Peyer's patch (tissue), 4 donors: ENCODE measurements around the gene IMMP2L. TPM values are rescaled to one million over a fixed set of nuclear protein-coding genes. Genes with fewer than 3 reads are reported as not detected.

Experiments used
- DNase-seq, 3 donors: peaks; one replicate each; pipeline ENCODE4 v3.0.0-alpha.2; 2017 to 2019
- H3K27ac ChIP-seq, 4 donors: fragments of 200-600 bp; sonication (generic); one replicate each; pipeline ENCODE4 v1.5.1; 2016 to 2019
- H3K27me3 ChIP-seq, 2 donors: fragments of 200-600 bp; sonication (generic); one replicate each; pipeline ENCODE4 v1.5.1; 2019
- H3K36me3 ChIP-seq, 3 donors: fragments of 200-600 bp; sonication (generic); one replicate each; pipeline ENCODE4 v1.5.1; 2016 to 2019
- H3K4me1 ChIP-seq, 4 donors: fragments of 200-600 bp; sonication (generic); one replicate each; pipeline ENCODE4 v1.5.1; 2016 to 2019
- H3K4me3 ChIP-seq, 4 donors: fragments of 200-600 bp; sonication (generic); 1 replicate in 3 of 4; 2 replicates in 1 of 4; pipeline ENCODE4 v1.5.1; 2016 to 2019; ENCODE audit warnings: mild to moderate bottlenecking in 1 of 4
- H3K9me3 ChIP-seq, 4 donors: fragments of 200-600 bp; sonication (generic); one replicate each; pipeline ENCODE4 v1.5.1; 2016 to 2019; ENCODE audit warnings: mild to moderate bottlenecking in 1 of 4
- CTCF ChIP-seq, 6 experiments: fragments of 450-650 bp in 4 of 6; fragments of 200-600 bp in 2 of 6; sonication (generic) in 1 of 6; IDR thresholded peaks; one replicate each; pipeline ENCODE4 v1.5.1; 2017 to 2019; ENCODE audit warnings: antibody characterized with exemption in 6 of 6, mild to moderate bottlenecking in 3 of 6, moderate library complexity in 1 of 6
- POLR2A ChIP-seq, 2 donors: fragments of 450-650 bp; IDR thresholded peaks; one replicate each; pipeline ENCODE4 v1.5.1; 2017; ENCODE audit warnings: antibody characterized with exemption in 2 of 2, mild to moderate bottlenecking in 2 of 2, moderate library complexity in 2 of 2
- total RNA-seq, 4 donors: library from RNA; depleted of rRNA; stranded (reverse); fragments of >200 nt; gene quantifications; one replicate each; pipeline ENCODE4 v1.1.0, GENCODE V29; 2016

IMMP2L gene
- total RNA-seq, 4 donors from 2014 or later: 5.1 to 16.5 (median 10.9) TPM

- H3K27me3 ChIP-seq: no peaks in the 10 kb centered on the region
Measured at GRCh38 chr7:110856704-110857103, 705.6 kb downstream of the IMMP2L start.

GRCh38 chr7:110854651-110855050 is 707.6 kb downstream of the IMMP2L start:
- Histone ChIP-seq H3K27me3 (no peaks in the 10 kb centered on the region), H3K9me3 (no peaks in the 10 kb centered on the region), H3K36me3 (no peaks in the 10 kb centered on the region), H3K27ac (no peak overlapping the region), H3K4me1 (no peaks in the 10 kb centered on the region), H3K4me3 (no peak overlapping the region)
- no peak for DNase-seq
- no peak for TF ChIP-seq CTCF (IDR thresholded peaks at IDR 0.05)
- no peak for TF ChIP-seq POLR2A (IDR thresholded peaks at IDR 0.05)

More at GRCh38 chr7:110856704-110857103, 705.6 kb downstream of the IMMP2L start:
- no peak for TF ChIP-seq POLR2A (IDR thresholded peaks at IDR 0.05)
- no peak for TF ChIP-seq CTCF (IDR thresholded peaks at IDR 0.05)
- no peak overlapping the region for H3K27ac ChIP-seq
- H3K4me3 ChIP-seq: no peak overlapping the region
- DNase-seq: no peak
- no peaks in the 10 kb centered on the region for H3K4me1 ChIP-seq
- no peaks in the 10 kb centered on the region for H3K9me3 ChIP-seq
- no peaks in the 10 kb centered on the region for H3K36me3 ChIP-seq

- no peaks in the 10 kb centered on the region for H3K36me3 ChIP-seq
- H3K27me3 ChIP-seq: no peaks in the 10 kb centered on the region
- TF ChIP-seq CTCF (IDR thresholded peaks at IDR 0.05): no peak
- no peak for TF ChIP-seq POLR2A (IDR thresholded peaks at IDR 0.05)
- H3K4me3 ChIP-seq: no peak overlapping the region
- H3K27ac ChIP-seq: no peak overlapping the region
- H3K9me3 ChIP-seq: no peaks in the 10 kb centered on the region
- no peaks in the 10 kb centered on the region for H3K4me1 ChIP-seq
- DNase-seq: no peak
Measured at GRCh38 chr7:110854166-110854565, 708.1 kb downstream of the IMMP2L start.

- no peak overlapping the region for H3K4me3 ChIP-seq
- H3K27ac ChIP-seq: no peak overlapping the region
- no peaks in the 10 kb centered on the region for H3K36me3 ChIP-seq
Measured at GRCh38 chr7:110853263-110853662, 709.0 kb downstream of the IMMP2L start.

GRCh38 chr7:110852156-110852940 is 709.9 kb downstream of the IMMP2L start:
- H3K4me3 ChIP-seq: no peak overlapping the region
- no peaks in the 10 kb centered on the region for H3K9me3 ChIP-seq
- TF ChIP-seq CTCF (IDR thresholded peaks at IDR 0.05): no peak
- no peak for TF ChIP-seq POLR2A (IDR thresholded peaks at IDR 0.05)
- H3K36me3 ChIP-seq: no peaks in the 10 kb centered on the region
- H3K4me1 ChIP-seq: no peaks in the 10 kb centered on the region
- DNase-seq: no peak
- H3K27ac ChIP-seq: no peak overlapping the region
- H3K27me3 ChIP-seq: no peaks in the 10 kb centered on the region

More at GRCh38 chr7:110853263-110853662, 709.0 kb downstream of the IMMP2L start:
- no peaks in the 10 kb centered on the region for H3K27me3 ChIP-seq
- TF ChIP-seq CTCF (IDR thresholded peaks at IDR 0.05): no peak
- no peak for TF ChIP-seq POLR2A (IDR thresholded peaks at IDR 0.05)
- no peaks in the 10 kb centered on the region for H3K9me3 ChIP-seq
- no peak for DNase-seq
- H3K4me1 ChIP-seq: no peaks in the 10 kb centered on the region
